ENCODE results near the gene HTRA3. TPM values are rescaled to one million over a fixed set of nuclear protein-coding genes. Genes with fewer than 3 reads are reported as not detected.
A peak's percentile ranks its signal among the peaks of the same experiment; 100 is the strongest.

HTRA3 gene
- polyA plus RNA-seq, 3 donors from 2014 or later: not detected

DNA sequence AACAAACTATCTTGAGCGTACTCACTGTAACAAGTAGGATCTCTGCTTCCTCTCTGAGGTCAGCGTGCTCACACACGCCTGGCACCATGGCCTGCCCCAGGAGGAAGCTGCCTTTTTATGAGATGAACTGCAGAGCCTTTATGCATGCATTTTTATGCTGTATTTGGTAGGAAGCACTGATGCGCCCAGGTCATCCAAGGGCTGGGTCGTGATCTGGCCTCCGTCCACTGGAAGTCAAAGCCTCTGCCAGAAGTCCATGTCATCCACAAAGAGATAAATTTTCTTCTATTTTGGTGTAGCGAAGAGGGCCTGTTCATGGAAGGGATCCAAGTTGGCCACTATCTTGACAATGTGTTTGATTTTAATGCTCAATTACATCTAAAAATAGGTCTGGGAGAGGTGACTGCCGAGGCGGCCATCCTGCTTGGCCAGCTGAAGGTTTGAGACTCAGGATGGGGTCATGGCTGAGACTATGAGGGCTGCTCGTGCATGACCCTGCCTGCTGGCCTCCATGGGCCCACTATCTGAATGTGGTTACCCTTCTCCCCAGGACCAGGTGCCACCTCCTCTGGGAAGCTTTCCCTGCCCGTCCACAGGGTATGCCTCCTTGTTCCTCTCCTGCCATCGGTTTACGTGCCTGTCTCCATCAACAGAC is 50.3 kb downstream of the HTRA3 start:
- Mint-ChIP-seq H3K4me3 (no peak overlapping the region), H3K9me3 (peaks cover 0 to 2% (median 0%) of the 10 kb centered on the region in 6 donors), H3K36me3 (no peaks in the 10 kb centered on the region), H3K27ac (no peak overlapping the region), H3K27me3 (ENCODE audit: low read depth in 3 of 3) (peaks cover 0 to 2% (median 0%) of the 10 kb centered on the region in 3 donors), H3K4me1 (no peaks in the 10 kb centered on the region)
- DNase-seq: no peak

DNA sequence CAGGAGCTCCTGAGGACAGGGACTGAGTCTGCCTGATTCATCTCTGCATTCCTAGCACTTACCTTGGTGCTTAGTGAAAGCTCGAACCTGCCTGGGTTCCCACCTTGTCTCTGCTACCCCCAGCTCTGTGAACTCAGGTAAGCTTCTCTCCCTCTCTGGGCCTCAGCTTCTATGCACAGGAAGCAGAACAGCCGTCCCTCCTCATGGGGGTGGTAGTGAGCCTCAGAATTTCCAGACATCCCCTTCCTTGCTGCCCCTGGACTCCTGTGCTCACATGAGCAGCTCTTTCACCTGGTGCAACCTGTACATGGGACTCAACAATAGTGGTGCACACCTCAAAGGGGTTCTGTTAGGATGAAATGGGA is 50.8 kb downstream of the HTRA3 start:
- H3K4me3 Mint-ChIP-seq: no peak overlapping the region
- no peaks in the 10 kb centered on the region for H3K4me1 Mint-ChIP-seq
- DNase-seq: no peak
- no peaks in the 10 kb centered on the region for H3K36me3 Mint-ChIP-seq
- H3K9me3 Mint-ChIP-seq: peaks cover 0 to 2% (median 0%) of the 10 kb centered on the region in 6 donors
- no peak overlapping the region for H3K27ac Mint-ChIP-seq
- peaks cover 0 to 2% (median 0%) of the 10 kb centered on the region in 3 donors for H3K27me3 Mint-ChIP-seq (ENCODE audit: low read depth in 3 of 3)

DNA sequence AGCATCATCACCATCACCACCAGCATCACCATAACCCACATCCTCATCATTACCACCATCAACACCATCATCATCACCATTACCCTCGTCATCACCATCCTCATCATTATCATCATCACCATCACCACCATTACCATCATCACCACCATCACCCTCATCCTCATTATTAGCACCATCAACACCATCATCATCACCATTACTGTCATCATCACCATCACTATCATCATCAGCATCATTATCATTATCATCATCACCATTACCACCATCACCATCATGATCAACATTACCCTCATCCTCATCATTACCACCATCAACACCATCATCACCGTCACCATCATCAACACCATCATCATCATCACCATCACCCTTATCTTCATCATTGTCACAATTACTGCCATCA is 51.7 kb downstream of the HTRA3 start:
- Mint-ChIP-seq H3K27me3 (ENCODE audit: low read depth in 3 of 3) (peaks cover 0 to 2% (median 0%) of the 10 kb centered on the region in 3 donors), H3K4me3 (no peak overlapping the region), H3K36me3 (no peaks in the 10 kb centered on the region), H3K9me3 (peaks cover 0 to 2% (median 0%) of the 10 kb centered on the region in 6 donors), H3K27ac (no peak overlapping the region), H3K4me1 (no peaks in the 10 kb centered on the region)
- DNase-seq: peak; percentile 9 to 30 (median 17)

DNA sequence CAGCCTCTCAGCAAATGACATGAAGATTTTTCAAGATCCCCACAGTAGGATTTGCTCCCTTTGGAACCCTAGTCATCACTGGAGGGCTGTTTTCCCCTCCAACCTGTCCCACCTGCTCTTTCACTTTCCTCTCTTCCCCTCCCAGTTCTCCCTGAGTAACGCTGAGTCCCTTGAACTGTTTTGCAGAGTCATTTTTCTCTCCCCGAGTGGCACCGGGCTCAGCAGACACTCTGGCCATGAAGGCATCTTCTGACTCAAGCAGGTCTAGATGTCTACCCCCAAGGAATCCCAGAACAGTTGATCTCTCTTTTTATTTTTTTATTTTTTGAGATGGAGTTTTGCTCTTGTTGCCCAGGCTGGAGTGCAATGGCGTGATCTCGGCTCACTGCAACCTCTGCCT is 52.2 kb downstream of the HTRA3 start:
- no peak overlapping the region for H3K4me3 Mint-ChIP-seq
- H3K9me3 Mint-ChIP-seq: peaks cover 0 to 2% (median 0%) of the 10 kb centered on the region in 6 donors
- H3K27me3 Mint-ChIP-seq (ENCODE audit: low read depth in 3 of 3): peaks cover 0 to 2% (median 0%) of the 10 kb centered on the region in 3 donors
- no peak for DNase-seq
- H3K4me1 Mint-ChIP-seq: no peaks in the 10 kb centered on the region
- no peak overlapping the region for H3K27ac Mint-ChIP-seq
- no peaks in the 10 kb centered on the region for H3K36me3 Mint-ChIP-seq

DNA sequence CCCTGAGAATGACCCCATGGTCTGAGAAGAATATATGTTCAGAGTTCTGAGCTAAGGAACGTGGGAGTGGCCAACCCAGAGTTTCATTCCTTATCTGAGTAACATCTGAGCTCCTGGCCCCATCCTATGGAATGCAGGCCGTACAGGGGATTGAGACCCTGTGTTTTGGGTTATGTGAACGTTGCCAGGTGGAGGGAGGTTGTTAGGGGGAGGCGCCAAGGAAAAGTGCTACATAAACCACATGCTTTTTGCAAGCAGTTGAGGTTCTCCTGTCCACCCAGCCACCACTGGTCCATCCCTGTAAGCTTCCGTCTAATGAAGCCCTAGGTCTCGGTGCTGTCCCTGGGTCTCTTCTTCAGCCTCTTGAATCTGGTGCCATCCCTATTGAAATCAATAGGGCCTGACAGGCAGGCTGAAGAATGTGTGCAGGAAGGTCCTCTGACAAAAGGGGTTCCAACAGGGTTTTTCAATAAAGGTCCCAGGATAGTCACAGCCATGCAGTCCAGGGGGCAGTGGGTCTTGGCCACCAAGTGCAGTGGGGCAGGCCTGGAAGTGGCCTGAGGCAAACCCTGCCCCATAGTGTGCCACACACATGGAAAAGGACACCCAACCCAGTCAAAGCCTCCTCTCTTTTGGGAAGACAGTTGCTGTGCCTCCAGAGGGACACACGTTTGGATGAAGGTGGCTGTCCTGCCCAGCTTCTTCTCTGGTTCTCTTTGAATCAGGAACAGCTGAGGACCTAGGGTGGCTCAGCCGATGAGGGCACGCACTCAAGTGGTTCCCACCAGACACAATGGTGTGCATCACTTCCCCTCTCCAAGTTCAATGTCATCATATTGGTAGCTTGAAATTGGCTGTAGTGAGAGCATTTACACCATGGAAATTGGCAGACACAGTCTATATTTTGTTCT is 53.5 kb downstream of the HTRA3 start:
- H3K4me1 Mint-ChIP-seq: no peaks in the 10 kb centered on the region

DNA sequence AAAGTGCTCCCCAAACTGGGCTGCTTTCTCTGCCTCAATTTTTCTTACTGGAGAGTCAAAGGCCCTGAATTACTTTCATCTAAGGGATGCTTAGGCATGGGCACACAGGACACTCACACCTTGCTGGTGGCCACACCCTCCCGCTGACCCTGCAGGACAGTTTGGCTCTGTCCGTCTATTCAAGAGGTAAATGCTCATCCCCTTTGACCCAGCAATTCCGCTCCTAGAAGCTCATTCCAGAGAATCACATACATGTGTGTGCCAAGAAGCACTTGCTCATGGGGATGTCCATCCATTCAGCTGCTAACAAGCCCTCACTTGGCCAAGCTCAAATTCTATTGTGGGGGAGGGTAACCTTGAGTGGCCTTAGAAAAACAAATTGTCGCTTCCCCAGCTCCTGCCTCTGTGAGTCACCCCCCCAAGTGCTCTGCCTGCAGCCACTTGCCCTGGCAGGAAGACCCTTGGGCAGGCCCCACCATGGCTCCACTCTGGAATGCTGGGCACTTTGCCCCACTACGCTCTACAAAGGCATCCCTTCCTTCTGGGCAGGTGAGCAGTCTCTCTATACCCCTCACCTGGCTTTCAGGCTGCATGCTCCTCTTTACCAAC is 54.5 kb downstream of the HTRA3 start:
- peaks cover 0 to 2% (median 0%) of the 10 kb centered on the region in 6 donors for H3K9me3 Mint-ChIP-seq
- DNase-seq: no peak
- H3K27me3 Mint-ChIP-seq (ENCODE audit: low read depth in 3 of 3): peaks cover 0 to 2% (median 2%) of the 10 kb centered on the region in 3 donors
- no peaks in the 10 kb centered on the region for H3K4me1 Mint-ChIP-seq
- H3K27ac Mint-ChIP-seq: peak overlapping the region in 1 of 6 donors; percentile 60
- H3K36me3 Mint-ChIP-seq: no peaks in the 10 kb centered on the region
- no peak overlapping the region for H3K4me3 Mint-ChIP-seq

More for the DNA sequence above, 53.5 kb downstream of the HTRA3 start:
- H3K27ac Mint-ChIP-seq: no peak overlapping the region
- H3K9me3 Mint-ChIP-seq: peaks cover 0 to 2% (median 0%) of the 10 kb centered on the region in 6 donors
- H3K4me3 Mint-ChIP-seq: no peak overlapping the region
- DNase-seq: no peak
- H3K36me3 Mint-ChIP-seq: no peaks in the 10 kb centered on the region
- H3K27me3 Mint-ChIP-seq (ENCODE audit: low read depth in 3 of 3): peaks cover 0 to 2% (median 2%) of the 10 kb centered on the region in 3 donors

DNA sequence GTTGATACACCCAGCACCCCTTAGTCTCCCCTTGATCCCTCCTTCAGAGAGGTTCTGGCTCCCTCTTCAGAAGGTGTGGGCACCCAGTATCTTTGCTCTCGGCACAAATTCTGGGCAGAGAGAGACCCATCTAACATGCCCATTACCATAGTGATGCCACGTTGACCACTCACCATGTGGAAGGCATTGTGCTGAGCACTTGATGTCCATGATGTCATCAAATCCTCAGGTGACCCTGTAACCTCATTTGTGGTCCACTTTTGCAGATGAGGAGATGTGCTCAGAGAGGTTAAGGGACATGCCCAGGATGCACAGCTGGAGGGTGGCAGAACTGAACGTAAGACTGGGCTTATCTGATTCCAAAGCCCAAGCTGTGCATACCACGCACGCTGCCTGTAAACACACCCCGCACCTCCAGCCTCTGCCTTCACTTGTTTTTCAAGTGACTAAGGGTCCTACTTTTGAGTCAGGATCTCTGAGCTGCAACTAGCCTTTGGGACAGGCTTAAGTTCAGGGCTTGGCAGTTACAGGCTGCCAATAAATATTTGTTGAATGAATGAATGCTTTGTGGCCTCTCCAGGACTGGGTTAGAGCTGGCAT is 55.2 kb downstream of the HTRA3 start:
- no peaks in the 10 kb centered on the region for H3K4me1 Mint-ChIP-seq
- DNase-seq: no peak
- H3K4me3 Mint-ChIP-seq: no peak overlapping the region
- H3K9me3 Mint-ChIP-seq: peaks cover 0 to 2% (median 0%) of the 10 kb centered on the region in 6 donors
- H3K36me3 Mint-ChIP-seq: no peaks in the 10 kb centered on the region
- no peak overlapping the region for H3K27ac Mint-ChIP-seq
- peaks cover 0 to 2% (median 2%) of the 10 kb centered on the region in 3 donors for H3K27me3 Mint-ChIP-seq (ENCODE audit: low read depth in 3 of 3)

DNA sequence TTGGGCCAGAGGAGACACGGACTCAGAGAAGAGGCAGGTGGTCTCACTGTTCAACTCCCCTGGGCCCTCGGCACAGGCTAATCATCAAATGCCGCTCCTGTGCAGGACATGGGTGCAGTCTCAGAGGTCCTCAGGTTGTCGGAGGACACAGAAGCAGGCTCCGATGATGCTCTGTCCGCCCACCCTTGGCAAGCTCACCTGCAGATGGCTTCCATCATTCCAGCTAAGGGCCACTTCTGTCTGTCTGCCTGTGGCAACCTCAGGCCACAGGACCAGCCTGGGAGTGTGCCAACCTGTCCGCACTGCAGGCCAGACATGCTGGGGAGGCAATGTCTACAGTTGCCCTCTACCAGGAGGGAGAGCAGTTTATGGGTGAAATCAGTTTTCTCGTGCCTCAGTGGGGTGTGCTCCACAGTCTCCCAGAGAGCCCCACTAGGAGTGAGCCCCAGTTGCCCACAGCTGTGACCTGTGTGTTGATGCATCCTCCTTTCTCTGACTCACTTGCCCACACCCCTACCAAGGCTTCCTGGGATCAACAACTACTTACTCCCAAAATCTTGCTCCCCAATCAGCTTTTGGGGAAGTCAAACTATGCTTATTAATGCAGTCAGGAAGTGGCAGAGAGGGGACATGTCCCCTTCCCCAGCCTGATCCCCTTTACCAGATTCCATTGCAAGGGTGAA is 55.9 kb downstream of the HTRA3 start:
- DNase-seq: no peak
- Mint-ChIP-seq H3K9me3 (peaks cover 0 to 2% (median 0%) of the 10 kb centered on the region in 6 donors), H3K4me3 (no peak overlapping the region), H3K36me3 (no peaks in the 10 kb centered on the region), H3K27me3 (ENCODE audit: low read depth in 3 of 3) (peaks cover 0 to 2% (median 2%) of the 10 kb centered on the region in 3 donors), H3K27ac (no peak overlapping the region), H3K4me1 (no peaks in the 10 kb centered on the region)

DNA sequence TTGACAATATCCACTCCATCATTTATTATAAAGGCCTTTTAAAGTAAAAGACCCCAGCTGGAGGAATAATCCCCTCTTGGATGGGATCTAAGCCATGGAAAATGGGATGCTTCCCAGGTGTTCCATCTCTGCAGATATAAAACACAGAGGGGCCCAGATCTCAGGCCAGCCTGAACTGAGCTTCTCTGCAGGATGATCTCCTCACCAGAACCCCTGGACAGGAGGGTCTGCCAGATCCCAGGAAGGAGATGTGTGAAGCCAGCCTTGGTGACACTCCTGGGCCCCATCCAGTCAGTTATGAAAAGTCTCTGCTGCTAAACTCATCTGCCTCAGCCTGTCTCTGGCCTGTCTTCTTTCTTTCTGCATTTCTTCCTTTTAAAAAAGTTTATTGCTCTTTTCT is 56.7 kb downstream of the HTRA3 start:
- Mint-ChIP-seq H3K4me1 (no peaks in the 10 kb centered on the region), H3K27me3 (ENCODE audit: low read depth in 3 of 3) (peaks cover 0 to 2% (median 2%) of the 10 kb centered on the region in 3 donors), H3K4me3 (no peak overlapping the region), H3K36me3 (no peaks in the 10 kb centered on the region), H3K27ac (no peak overlapping the region), H3K9me3 (peaks cover 0 to 2% (median 0%) of the 10 kb centered on the region in 6 donors)
- DNase-seq: no peak

DNA sequence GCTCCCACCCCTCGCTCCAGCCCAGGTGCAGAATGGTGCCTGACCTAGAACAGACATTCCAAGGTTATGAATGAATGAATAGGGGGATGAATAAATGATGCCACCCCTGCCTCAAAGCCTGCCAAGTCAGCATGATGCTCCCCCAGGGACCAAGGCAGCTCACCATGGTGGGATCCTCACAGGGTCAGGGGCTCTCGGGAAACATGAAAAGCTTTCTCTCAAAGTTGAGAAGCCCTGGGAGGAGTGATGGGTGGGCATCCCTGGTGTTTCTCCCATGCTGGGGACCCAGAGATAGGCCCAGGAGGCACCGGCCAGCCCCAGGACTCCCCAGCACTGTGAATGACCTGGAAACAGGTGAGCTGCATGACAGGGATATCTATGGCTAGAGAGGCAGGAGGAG is 58.9 kb downstream of the HTRA3 start:
- Mint-ChIP-seq H3K4me3 (no peak overlapping the region), H3K27me3 (ENCODE audit: low read depth in 3 of 3) (peaks cover 0 to 2% (median 0%) of the 10 kb centered on the region in 3 donors), H3K9me3 (peaks cover 0 to 2% (median 0%) of the 10 kb centered on the region in 6 donors), H3K4me1 (no peaks in the 10 kb centered on the region), H3K36me3 (no peaks in the 10 kb centered on the region), H3K27ac (no peak overlapping the region)
- no peak for DNase-seq

DNA sequence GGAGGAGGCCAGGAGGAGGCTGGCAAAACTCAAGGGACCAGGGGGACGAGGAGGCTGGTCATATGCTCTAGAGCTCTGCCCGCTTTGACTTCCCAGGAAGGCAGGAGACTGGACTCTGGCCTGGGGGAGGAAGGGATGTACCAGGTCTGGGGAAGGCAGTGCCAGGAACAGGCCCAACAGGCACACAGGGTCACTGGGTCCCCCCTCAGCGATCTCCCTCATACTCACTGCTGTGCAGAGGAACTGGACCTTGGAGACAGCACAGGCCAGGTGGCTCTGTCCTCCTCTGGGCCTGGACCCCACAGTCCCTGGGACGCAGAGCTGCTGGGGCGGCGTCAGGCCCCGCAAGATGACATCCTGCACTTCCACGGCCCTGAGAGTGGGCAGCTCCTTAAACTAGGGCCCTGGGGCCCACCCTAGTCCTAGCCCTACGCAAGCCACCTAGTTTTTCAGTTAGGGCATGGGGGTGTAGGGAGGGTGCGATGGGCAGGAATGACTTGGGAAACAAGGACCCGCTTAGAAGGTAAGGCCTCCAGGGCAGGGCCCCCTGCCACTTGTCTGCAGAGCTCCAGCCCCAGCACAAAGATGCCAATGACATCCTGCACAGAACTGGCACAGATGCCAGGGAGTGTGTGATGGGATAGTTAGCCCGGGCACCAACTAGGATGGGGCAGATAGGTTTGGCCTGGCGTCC is 59.5 kb downstream of the HTRA3 start:
- Mint-ChIP-seq H3K27ac (no peak overlapping the region), H3K4me1 (no peaks in the 10 kb centered on the region), H3K9me3 (peaks cover 0 to 2% (median 0%) of the 10 kb centered on the region in 6 donors), H3K27me3 (ENCODE audit: low read depth in 3 of 3) (peaks cover 0 to 2% (median 0%) of the 10 kb centered on the region in 3 donors), H3K4me3 (no peak overlapping the region), H3K36me3 (no peaks in the 10 kb centered on the region)
- DNase-seq: no peak

DNA sequence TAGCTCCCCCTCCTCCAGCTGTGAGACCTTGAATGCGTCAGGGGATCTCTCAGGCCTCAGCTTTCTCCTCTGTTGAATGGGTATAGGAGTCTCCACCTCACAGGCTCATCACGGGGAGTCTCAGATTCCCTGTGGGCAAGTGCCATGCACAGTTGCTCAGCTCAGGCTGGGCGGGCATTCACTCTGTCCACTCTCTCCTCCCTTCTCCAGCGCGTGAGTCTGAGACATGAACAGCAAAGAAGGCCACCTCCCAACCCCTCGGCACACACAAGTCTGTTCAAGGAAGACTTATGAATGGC is 60.0 kb downstream of the HTRA3 start:
- Mint-ChIP-seq H3K9me3 (peaks cover 0 to under 1% (median 0%) of the 10 kb centered on the region in 6 donors), H3K4me1 (no peaks in the 10 kb centered on the region), H3K27ac (no peak overlapping the region), H3K4me3 (no peak overlapping the region), H3K27me3 (ENCODE audit: low read depth in 3 of 3) (peaks cover 0 to 2% (median 0%) of the 10 kb centered on the region in 3 donors), H3K36me3 (no peaks in the 10 kb centered on the region)
- DNase-seq: no peak
